T-helper 22 cell (primary cell): ENCODE data around the gene SLC4A7.
"Not testable (repeated sequence)": the region's sequence is repeated elsewhere in the genome, so short reads cannot be mapped to it uniquely, and the experiment has no call there.

Experiments used
- DNase-seq: peaks from one replicate; pipeline ENCODE4 v3.0.0-alpha.2; 2020; ENCODE audit warnings: low read depth

The SLC4A7 gene

DNA sequence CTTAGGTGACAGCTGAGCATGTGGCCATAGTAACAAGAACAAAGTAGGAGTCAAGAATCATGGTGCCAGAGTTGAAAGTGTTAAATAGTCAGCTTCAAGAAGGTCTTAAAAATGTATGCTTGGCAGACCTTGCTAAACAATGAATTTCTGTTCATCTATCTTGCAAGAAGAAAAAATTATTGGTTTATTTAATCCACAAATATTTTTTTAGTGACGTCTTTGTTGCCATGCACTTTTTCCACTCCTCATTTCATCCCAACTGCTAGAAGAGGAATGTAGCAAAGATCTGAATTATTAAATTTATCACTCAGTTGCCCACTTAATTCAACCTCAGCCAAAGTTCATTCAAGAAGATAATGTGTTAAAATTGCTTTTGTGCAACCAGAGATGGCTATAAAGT lies 3.2 kb upstream of the SLC4A7 start:
- DNase-seq: no peak

DNA sequence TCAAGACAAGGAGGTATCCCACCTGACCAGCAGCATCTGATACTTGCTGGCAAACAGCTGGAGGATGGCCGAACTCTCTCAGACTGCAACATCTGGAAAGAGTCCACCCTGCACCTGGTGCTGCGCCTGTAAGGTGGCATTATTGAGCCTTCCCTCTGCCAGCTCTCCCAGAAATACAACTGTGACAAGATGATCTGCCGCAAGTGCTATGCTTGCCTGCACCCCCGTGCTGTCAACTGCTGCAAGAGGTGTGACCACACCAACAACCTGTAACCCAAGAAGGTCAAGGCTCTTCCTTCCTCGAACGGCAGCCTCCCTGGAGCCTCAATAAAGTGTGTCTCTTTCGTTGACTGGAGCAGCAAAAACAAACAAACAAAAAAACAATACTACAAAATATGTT lies 2.2 kb upstream of the SLC4A7 start:
- no peak for DNase-seq

DNA sequence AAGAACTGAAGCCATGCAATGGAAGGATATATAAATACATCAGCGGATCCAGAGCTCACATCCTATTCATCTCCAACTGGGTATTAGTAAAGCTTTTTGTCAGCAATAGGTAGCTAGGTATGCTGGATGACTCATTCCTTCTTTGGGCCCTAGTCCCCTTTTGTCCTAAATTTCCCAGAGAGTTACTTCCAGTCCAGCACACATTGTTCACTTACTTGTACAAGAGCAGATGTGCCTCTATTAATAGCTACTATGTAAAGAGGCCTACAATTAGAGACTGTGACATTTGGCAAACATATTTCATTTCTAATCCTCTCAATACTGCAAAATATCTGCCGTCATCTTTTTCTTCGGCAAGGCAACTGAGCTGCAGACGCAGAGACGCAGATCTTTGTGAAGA lies 1.7 kb upstream of the SLC4A7 start:
- DNase-seq: no peak

DNA sequence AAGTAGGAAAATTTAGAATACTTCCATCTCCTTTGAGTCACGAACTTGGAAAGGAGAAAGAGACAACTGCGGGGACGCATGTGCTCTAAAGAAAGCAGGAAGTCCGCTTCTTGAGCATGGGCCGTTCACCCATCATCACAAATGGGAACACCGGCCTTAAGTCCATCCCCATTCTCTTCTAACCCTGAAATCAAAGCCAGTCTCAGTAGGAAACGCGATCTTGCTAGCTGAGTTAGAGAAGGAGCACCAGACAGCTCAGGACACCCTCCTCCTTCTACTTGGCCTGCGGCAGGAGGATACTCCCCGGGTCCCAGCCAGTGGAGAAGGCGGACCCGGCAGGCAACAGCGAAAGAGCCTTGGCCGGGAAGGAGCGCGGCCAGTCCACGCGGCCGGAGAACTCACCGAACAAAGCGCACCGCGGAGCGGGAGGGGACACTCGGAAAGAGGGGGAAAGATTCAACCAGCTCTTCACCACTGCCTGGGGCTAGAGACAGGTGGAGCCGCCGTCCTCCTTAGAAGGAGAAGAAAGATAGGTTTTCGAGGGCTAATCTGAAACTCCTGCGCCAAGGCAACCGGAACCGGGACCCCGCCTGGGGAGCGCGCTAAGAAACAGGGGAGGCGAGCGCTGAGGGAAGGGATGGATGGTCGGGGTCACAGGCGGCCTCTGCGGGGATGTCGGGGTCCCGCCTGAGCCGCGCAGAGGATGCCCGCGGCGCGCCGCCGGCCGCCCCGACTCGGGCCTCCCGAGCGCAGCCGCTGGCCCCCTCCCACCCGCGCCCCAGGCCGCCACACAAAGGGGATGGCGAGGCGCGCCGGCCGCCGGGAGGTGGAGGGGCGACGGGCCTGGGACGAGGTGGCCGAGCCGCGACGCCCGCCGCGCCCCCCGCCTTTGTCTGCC lies 818 bp downstream of the SLC4A7 start:
- no peak for DNase-seq

DNA sequence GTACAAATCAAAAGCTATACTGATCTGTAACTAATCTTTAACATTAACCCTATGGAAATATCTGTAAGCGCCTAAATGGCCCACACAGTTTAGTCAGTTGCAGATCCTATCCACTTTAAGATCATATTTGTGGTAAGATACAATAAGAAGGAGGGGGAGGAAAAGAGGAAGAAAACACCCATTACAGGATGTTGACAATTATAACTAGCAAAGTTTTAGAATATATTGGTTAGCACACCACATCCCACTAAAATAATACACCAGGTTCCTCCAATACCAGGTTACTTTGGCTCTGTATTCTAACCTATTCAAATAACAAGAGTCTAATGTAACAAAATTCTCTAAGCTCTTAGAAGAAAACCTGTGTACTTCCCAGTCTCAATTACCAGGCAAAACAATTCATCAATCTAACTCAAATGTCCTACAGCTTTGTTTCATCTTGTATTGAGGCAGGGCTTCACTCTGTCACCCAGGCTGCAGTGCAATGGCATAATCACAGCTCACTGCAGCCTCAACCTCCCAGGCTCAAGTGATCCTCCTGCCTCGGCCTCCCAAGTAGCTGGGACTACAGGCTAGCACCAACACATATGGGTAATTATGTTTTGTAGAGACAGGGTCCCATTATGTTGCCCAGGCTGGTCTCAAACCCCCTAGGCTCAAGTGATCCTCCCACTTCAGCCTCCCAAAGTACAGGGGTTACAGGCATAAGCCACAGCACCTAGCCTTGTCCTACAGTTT lies 4.2 kb downstream of the SLC4A7 start:
- no peak for DNase-seq

DNA sequence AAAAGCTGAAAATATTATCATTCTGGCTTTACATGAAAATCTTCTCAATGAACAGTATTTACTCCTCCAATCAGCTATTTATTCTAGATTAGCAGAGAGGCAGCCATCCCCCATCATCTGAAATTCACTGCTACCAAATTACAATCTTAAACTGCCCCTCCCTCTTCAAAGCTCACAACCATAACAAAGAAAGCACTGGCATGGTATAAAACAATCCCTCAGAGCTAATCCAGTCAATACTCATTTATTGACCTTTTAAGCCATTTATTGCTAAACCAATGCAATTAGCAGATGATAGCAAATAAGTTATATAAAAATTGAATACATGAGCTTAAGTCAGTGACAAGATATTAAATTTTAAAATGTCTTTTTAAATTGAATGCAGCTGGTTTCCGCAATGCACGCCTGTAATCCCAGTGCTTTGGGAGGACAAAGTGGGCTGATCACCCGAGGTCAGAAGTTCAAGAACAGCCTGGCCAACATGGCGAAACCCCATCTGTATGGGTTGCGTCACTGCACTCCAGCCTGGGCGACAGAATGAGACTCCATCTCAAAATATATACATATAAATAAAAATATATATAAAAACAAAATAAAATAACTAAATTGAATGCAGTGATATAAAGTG lies 12.1 kb downstream of the SLC4A7 start:
- no peak for DNase-seq

DNA sequence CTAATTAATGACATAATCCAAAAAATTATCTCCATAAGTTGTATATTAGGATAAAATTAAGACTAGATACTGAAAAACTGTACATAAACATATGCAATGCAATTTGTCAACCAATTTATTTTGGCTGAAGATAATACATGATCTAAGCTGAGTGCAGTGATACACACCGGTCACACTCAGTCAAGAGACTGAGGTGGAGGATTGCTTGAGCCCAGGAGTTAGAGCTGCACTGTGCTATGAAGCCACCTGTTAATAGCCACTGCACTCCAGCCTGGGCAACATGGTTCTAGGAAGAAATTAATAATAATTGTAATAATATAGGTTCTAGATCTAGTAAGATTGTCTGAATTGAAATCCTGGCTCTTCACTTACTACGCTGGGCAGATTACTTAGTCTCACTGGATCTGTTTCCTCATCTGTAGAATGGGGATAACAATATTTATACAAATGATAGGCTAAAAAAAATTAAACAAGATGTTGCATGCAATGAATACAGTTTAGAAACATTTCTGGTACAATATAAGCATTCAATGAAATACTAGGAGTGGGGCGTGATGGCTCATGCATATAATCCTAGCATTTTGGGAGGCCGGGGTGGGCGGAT lies 15.8 kb downstream of the SLC4A7 start:
- DNase-seq: no peak

DNA sequence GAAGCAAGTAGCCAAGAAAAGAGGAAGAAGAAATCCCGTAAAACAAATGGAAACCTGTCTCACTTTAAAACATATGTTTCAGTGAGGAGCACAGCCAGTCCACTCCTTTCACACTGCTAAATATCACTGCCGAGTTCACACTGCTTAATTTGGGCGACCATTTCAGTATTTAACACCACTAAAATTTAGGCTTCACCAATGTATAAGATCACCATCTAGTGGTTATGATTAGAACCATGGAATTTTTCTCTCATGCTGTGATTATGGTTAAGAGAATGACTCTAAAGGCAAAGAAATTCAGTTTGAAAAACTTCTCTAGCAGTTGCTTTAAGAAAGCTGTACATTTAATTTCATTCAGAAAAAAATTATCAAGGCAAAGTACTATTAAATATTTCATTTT lies 16.6 kb downstream of the SLC4A7 start:
- no peak for DNase-seq

DNA sequence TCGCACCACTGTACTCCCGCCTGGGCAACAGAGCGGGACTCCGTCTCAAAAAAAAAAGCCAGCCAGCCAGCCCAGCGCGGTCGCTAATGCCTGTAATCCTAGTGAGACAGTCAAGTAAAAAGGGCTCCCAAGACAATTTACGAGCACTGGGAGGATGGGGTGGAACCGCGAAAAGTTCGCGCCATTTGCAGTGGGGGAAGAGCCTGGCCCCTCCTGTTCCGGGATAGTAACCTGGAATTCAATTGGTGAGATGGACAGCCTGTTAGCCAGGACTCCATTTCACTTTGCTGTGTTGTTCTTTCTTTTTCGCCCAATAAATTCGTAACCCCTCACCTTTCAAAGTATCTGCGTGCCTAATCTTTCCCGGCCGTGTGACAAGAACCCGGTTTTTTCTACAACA lies 19.5 kb downstream of the SLC4A7 start:
- no peak for DNase-seq

DNA sequence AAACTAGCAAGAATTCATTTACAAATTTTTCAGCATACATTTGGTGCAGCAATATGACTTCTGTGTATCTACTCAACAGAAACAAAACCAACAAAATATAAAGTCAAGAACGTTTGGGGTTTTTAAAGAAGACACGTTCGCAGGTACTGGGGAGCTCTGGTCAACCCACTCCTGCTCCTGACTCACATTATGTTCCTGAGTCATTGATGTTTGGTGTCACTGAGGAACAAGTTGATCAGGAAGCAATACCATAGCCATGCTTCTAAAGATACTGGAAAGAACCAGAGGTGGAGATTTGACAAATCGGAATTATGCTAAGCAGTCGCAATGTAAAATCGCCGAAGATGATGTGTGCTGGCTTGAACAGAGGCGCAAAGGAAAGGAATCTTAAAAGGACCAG lies 22.0 kb downstream of the SLC4A7 start:
- no peak for DNase-seq

DNA sequence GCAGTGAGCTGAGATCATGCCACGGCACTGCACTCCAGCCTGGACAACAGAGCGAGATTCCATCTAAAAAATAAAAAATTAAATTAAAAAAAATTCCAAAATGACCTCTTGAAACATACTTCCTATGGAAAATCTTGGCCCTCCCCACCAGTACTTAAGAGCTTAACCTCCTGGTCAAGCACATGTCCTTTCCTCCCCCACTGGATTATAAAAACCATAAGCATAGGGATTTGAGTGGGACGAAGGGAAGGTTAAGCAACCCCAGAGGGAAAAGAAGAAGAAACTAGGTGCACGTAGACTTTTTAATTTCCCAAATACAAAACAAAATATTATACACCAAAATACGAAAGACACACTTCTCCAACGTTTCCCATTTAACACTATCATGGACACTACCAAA lies 25.3 kb downstream of the SLC4A7 start:
- DNase-seq: no peak

DNA sequence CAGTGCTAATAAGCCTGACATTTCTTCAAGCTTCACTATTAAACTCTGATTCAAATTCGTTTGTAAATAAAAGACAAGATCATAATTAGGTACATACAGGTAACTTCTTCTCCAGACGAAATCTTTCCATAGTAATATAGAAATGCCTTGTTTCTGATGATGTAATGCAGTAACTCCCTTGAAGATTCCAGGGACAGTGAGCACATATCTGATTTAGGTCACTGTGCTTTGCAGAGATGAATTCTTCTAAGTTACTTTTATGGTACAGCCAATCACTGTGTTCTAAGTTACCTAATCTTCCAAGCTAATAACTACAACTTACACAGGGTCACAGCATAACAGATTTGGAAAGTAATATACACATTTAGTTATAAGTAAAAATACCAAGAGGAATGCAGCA lies 27.6 kb downstream of the SLC4A7 start:
- DNase-seq: no peak

DNA sequence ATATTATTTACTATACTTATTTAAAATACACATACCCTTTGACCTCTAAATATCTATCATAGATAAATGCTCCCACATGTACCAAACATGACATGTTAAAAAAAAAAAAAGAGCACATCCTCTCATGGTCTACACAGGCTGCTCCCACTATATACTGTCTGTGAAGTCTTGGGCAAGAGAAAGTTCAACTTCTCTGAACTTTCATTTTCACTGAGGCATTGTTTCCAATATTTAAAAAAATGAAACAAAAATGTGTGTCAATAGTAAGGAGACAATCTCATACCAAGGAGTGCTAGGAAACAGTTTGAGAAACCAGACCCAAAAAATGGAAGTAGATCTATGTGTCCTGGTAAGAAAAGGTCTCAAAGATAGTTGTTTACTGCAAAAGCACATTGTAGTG lies 29.3 kb downstream of the SLC4A7 start:
- DNase-seq: no peak

DNA sequence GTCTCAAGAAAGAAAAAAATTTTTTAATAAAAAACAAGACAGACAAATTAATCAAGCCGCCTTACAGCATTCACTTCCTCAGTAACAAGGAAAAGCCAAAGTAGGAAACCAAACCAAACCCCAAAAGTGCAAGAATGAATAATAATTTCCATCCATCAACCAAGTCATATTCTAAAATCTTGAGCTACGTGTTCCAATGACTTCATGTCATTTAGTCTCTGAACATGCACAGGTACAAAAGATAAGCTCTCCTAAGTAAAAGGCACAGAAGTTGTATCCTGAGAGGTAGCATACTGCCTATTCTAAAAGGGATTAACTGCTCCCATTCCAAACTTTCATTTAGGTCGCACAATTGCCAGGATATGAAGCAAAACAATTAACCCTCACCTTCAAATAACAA lies 29.7 kb downstream of the SLC4A7 start:
- DNase-seq: no peak

DNA sequence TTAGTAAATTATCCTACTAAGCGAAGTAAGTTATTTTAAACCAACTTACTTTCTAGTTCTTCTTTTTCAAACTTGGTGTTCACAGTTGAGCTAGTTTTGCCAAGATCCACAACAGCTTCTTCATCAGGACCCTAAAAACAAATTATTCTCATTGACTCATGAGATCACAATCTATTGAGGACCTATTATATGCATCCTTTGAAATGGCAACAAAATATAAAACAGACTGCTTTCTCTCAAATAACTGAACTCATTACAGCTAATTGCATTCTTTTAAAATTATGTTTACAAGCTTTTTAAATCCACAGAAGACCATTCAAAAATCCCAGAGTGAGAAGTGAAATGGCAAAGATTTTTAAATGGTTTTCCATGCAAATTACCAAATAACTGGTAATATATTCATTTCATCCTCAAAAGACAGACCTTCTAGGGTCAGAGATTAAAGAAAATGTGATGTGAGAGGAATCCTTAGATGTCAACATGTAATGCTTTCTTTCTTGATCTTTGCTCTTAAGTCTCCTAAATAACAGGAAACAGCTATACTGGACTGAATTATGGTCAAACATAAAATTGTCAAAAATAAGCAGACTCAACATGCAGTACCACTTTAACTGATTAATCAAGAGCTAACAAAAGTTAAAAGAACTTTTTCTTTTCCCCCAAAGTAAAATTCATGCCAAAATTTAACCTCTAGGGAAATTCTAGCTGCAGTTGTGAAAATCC lies 31.7 kb downstream of the SLC4A7 start:
- DNase-seq: no peak

DNA sequence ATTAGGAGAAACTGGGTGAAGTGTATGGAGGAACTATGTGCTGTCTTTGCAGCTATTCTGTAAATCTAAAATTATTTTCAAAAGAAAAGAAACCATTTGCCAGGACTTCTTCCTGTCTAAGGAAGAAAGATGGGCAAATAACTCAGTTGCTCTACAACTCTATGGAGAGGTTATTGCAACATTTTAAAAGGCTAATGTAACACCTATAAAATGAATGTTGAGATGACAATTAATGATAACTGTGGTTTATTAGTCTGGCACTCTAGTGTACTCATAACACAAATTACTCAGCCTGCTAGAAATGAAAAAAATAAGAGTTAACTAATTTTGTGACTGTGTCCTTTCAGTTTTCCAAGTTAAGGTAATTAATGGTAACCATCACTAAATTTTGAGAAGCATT lies 32.3 kb downstream of the SLC4A7 start:
- DNase-seq: no peak

DNA sequence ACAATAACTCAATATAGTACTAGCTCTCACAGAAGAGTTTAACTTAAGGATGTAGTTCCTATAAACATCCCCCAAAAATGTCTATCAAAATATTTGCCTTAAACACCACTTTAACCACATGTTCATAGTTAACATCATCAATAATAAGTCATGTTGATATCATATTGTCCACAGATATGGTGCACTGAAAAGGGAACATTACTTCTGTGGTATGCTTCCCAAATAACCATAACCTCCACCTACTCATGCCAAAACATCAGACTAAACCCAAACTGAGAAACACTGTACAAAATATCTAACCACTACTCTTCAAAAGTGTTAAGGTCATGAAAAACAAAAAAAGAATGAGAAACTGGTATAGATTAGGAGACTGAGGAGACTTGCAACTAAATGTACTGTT lies 32.9 kb downstream of the SLC4A7 start:
- no peak for DNase-seq

DNA sequence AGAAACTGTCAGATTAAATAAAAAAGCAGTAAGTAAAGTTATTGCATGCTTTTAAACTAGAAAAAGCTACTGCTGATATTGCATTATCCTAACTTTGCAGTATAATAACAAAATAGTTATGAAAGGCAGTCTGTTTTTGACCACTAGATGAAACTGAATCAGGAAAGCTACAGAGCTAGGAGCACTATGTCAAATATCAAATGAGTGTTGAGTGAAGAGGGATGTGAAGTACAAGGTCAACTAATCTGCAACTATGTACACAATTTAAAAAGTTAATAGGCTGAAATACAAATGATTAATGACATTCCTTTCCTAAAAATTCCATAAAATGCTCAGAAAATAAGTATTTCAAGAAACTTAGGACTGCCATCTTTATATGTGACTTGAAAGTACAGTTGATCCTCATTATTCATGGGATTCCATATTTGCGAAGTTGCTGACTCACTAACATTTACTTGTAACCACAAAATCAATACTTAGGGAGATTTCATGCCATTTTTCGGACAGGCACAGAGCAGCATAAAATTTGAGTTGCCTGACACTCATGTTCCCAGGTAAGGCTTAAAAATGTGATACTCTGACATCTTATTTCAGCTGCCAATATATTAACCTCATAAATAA lies 34.5 kb downstream of the SLC4A7 start:
- no peak for DNase-seq

DNA sequence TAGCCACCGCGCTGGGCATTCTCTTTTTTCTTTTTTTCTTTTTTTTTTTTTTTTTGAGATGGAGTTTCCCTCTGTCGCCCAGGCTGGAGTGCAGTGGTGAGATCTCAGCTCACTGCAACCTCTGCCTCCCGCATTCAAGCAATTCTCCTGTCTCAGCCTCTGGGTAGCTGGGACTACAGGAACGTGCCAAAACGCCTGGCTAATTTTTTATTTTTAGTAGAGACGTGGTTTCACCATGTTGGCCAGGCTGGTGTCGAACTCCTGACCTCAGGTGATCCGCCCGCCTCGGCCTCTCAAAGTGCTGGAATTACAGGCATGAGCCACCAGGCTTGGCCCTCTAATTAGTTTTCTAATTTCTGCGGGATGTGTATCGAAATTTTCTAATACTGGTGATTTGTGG lies 41.2 kb downstream of the SLC4A7 start:
- not testable (repeated sequence) for DNase-seq

DNA sequence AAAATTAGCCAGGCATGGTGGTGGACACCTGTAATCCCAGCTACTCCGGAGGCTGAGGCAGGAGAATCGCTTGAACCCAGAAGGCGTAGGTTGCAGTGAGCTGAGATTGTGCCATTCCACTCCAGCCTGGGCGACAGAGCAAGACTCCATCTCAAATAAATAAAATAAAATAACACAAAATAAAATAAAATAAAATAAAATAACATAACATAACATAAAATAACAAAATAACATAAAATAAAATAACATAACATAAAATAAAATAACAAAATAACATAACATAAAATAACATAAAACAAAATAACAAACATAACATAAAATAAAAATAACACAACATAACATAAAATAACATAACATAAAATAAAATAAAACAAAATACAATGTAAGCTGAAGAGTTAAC lies 45.8 kb downstream of the SLC4A7 start:
- DNase-seq: not testable (repeated sequence)

DNA sequence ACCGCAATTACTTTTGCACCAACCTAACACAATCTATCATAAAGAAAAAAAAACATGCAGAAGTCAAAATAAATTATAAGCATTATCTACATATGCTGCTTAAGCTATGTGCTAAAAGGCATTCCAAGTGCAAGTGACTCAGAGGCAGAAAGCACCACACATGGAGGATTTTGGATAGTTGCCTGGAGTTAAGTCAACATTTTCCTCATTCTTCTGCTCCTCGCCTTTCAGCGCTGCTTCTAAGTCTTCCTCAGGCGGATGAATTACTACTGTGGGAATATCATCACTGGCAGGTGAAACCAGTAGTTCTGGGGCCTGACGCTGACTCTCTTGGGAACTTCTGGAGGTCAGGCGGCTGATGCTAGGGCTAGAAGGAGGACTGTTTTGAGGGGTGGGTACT lies 53.1 kb downstream of the SLC4A7 start:
- DNase-seq: no peak

DNA sequence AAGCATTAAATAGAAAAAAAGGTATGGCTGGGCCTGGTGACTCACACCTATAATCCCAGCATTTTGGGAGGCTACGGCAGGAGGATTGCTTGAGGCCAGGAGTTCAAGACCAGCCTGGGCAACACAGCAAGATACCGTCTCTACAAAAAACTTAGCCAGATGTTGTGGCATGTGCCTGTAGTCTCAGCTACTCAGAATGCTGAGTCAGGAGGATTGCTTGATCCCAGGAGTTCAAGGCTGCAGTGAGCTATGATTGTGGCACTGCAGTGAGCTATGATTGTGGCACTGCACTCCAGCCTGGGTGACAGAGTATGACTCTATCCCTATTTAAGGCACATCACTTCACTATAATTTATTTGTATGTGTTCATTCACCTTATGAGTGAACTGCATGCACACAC lies 54.3 kb downstream of the SLC4A7 start:
- no peak for DNase-seq
